Measurements from ENCODE around the gene MYO9A.
"Not testable (repeated sequence)": the region's sequence is repeated elsewhere in the genome, so short reads cannot be mapped to it uniquely, and the experiment has no call there.

Gene MYO9A

DNA sequence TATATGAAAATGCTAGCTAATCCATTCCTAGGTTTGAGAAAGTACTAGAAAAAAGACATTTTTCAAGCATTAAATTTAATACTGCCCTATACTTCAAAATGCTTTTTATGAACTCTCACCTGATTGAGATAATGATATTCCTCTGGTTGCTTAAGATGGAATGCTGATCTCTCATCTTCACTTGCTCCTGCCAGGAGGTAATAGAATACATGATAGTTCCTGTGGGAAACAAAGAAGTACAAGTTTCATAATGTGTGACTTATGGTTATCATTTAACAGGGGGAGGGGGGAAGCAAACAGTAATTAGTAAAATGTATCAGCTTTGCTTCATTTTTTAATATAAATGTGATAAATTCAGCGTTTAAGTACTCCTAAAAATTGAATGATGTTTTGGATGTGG lies 97.2 kb downstream of the MYO9A start:
- no CpG with 5 or more reads among the region's 1 CpG for WGBS (ENCODE audit: extremely low coverage, insufficient coverage, insufficient read length)
- Histone ChIP-seq H3K27ac (ENCODE audit: low read depth, low read length) (no peak overlapping the region), H3K4me3 (ENCODE audit: low read depth, low read length) (no peak overlapping the region), H2BK5ac (ENCODE audit: low read depth, low read length, poor library complexity) (no peak overlapping the region), H3K9ac (ENCODE audit: low read length) (no peak overlapping the region), H3K79me2 (ENCODE audit: control insufficient read depth, insufficient read depth, low read length, poor library complexity) (no peaks in the 10 kb centered on the region), H4K12ac (ENCODE audit: low read depth, low read length) (no peak overlapping the region), H3K79me1 (ENCODE audit: low read length) (no peaks in the 10 kb centered on the region), H3K9me3 (ENCODE audit: insufficient read depth, low read depth, low read length) (no peaks in the 10 kb centered on the region), H3K23ac (ENCODE audit: low read length) (no peak overlapping the region), H3K4ac (ENCODE audit: low read depth, low read length) (no peak overlapping the region), H4K8ac (ENCODE audit: low read depth, low read length) (no peak overlapping the region), H2BK120ac (ENCODE audit: insufficient read depth, low read length, poor library complexity) (no peak overlapping the region), H3K14ac (ENCODE audit: low read length) (no peak overlapping the region), H2AK5ac (ENCODE audit: low read length) (no peak overlapping the region), H4K91ac (ENCODE audit: low read depth, low read length) (no peak overlapping the region), H3K4me2 (ENCODE audit: low read length) (no peak overlapping the region), H2AFZ (ENCODE audit: insufficient read depth, low read length, poor library complexity) (no peak overlapping the region), H2BK12ac (ENCODE audit: low read length) (no peak overlapping the region), H3K36me3 (ENCODE audit: control insufficient read depth in 1 of 2, insufficient read depth in 2 of 2, low read length in 2 of 2) (peaks cover 0 to 7% of the 10 kb centered on the region in 2 experiments), H3K4me1 (ENCODE audit: control insufficient read depth in 1 of 2, insufficient read depth in 2 of 2, low read length in 2 of 2) (no peaks in the 10 kb centered on the region), H3K27me3 (ENCODE audit: insufficient read depth, low read length) (no peaks in the 10 kb centered on the region), H3K18ac (ENCODE audit: low read length) (no peak overlapping the region)
- DNase-seq = no peak

DNA sequence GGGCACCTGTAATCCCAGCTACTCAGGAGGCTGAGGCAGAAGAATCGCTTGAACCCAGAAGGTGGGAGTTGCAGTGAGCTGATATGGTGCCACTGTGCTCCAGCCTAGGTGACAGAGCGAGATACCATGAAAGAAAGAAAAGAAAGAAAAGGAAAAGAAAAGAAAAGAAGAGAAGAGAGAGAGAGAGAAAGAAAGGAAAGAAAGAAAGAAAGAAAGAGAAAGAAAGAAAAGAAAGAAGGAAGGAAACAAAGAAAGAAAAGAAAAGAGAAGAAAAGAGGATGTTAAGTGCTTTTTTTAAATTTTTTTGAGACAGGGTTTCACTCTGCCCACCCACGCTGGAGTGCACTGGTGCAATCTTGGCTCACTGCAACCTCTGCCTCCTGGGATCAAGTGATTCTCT lies 103.4 kb downstream of the MYO9A start:
- not testable (repeated sequence) for H3K4me1 ChIP-seq (ENCODE audit: control insufficient read depth in 1 of 2, insufficient read depth in 2 of 2, low read length in 2 of 2); H2BK12ac ChIP-seq (ENCODE audit: low read length); H3K36me3 ChIP-seq (ENCODE audit: control insufficient read depth in 1 of 2, insufficient read depth in 2 of 2, low read length in 2 of 2); H3K14ac ChIP-seq (ENCODE audit: low read length); H4K12ac ChIP-seq (ENCODE audit: low read depth, low read length); DNase-seq; H3K18ac ChIP-seq (ENCODE audit: low read length); H2BK5ac ChIP-seq (ENCODE audit: low read depth, low read length, poor library complexity); H3K9ac ChIP-seq (ENCODE audit: low read length); H2BK120ac ChIP-seq (ENCODE audit: insufficient read depth, low read length, poor library complexity); H3K27me3 ChIP-seq (ENCODE audit: insufficient read depth, low read length); H3K4ac ChIP-seq (ENCODE audit: low read depth, low read length); H3K4me3 ChIP-seq (ENCODE audit: low read depth, low read length); H3K9me3 ChIP-seq (ENCODE audit: insufficient read depth, low read depth, low read length); H4K91ac ChIP-seq (ENCODE audit: low read depth, low read length); H4K8ac ChIP-seq (ENCODE audit: low read depth, low read length); H3K79me2 ChIP-seq (ENCODE audit: control insufficient read depth, insufficient read depth, low read length, poor library complexity); H2AK5ac ChIP-seq (ENCODE audit: low read length); H3K23ac ChIP-seq (ENCODE audit: low read length); H3K79me1 ChIP-seq (ENCODE audit: low read length); H2AFZ ChIP-seq (ENCODE audit: insufficient read depth, low read length, poor library complexity); H3K4me2 ChIP-seq (ENCODE audit: low read length); H3K27ac ChIP-seq (ENCODE audit: low read depth, low read length)
- WGBS (ENCODE audit: extremely low coverage, insufficient coverage, insufficient read length) = no CpG with 5 or more reads among the region's 3 CpGs

DNA sequence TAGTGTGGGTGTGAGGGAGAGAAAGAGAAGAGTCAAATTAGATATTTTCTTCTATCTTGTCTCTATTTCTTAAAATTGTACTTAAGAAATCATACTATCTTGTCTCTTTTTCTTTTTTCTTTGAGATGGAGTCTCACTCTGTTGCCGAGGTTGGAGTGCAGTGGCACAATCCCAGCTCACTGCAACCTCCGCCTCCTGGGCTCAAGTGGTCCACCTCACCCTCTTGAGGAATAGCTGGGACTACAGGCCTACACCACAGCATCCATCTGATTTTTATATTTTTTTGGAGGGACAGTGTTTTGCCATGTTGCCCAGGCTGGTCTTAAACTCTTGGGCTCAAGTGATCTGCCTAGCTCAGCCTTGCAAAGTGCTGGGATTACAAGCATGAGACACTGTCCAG lies 104.2 kb downstream of the MYO9A start:
- Histone ChIP-seq H3K9me3 (ENCODE audit: insufficient read depth, low read depth, low read length) (no peaks in the 10 kb centered on the region), H4K91ac (ENCODE audit: low read depth, low read length) (no peak overlapping the region), H3K4me2 (ENCODE audit: low read length) (no peak overlapping the region), H3K23ac (ENCODE audit: low read length) (no peak overlapping the region), H4K8ac (ENCODE audit: low read depth, low read length) (no peak overlapping the region), H3K79me1 (ENCODE audit: low read length) (no peaks in the 10 kb centered on the region), H3K4me3 (ENCODE audit: low read depth, low read length) (no peak overlapping the region), H2BK120ac (ENCODE audit: insufficient read depth, low read length, poor library complexity) (no peak overlapping the region), H3K27ac (ENCODE audit: low read depth, low read length) (no peak overlapping the region), H4K12ac (ENCODE audit: low read depth, low read length) (no peak overlapping the region), H3K36me3 (ENCODE audit: control insufficient read depth in 1 of 2, insufficient read depth in 2 of 2, low read length in 2 of 2) (peaks cover 3 to 4% of the 10 kb centered on the region in 2 experiments), H2AFZ (ENCODE audit: insufficient read depth, low read length, poor library complexity) (no peak overlapping the region), H2AK5ac (ENCODE audit: low read length) (no peak overlapping the region), H3K27me3 (ENCODE audit: insufficient read depth, low read length) (no peaks in the 10 kb centered on the region), H3K4ac (ENCODE audit: low read depth, low read length) (no peak overlapping the region), H2BK5ac (ENCODE audit: low read depth, low read length, poor library complexity) (no peak overlapping the region), H3K4me1 (ENCODE audit: control insufficient read depth in 1 of 2, insufficient read depth in 2 of 2, low read length in 2 of 2) (no peaks in the 10 kb centered on the region), H3K9ac (ENCODE audit: low read length) (no peak overlapping the region), H3K14ac (ENCODE audit: low read length) (no peak overlapping the region), H2BK12ac (ENCODE audit: low read length) (no peak overlapping the region), H3K79me2 (ENCODE audit: control insufficient read depth, insufficient read depth, low read length, poor library complexity) (no peaks in the 10 kb centered on the region), H3K18ac (ENCODE audit: low read length) (no peak overlapping the region)
- no CpG with 5 or more reads among the region's 2 CpGs for WGBS (ENCODE audit: extremely low coverage, insufficient coverage, insufficient read length)
- DNase-seq = no peak

DNA sequence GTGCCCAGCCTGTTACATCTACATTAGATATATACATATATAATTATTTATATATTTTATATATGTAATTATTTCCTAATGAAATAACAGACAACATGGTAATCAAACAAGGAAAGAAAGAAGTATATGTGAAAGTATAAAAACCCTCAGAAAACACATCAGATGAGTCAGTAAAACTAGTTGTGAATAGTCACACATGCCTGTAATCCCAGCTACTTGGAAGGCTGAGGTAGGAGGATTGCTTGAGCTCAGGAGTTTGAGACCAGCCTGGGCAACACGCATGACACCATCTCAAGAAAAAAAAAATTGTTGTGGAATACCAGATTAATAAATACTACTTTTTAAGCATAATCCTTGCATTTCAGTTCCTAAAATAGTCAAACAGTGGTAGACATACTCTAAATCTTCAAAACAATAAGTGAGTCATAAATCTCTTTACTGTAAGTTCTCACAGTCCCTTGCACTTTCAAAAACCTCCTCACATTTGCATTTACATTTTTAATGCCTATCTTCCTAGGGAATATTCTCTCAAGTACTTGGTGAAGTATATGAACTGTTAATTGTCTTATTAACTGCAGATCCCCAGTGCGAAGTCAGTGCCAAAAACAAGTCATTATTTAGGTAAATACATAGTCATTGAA lies 106.5 kb downstream of the MYO9A start:
- Histone ChIP-seq H3K4me1 (ENCODE audit: control insufficient read depth in 1 of 2, insufficient read depth in 2 of 2, low read length in 2 of 2) (no peaks in the 10 kb centered on the region), H3K4me2 (ENCODE audit: low read length) (no peak overlapping the region), H2BK12ac (ENCODE audit: low read length) (no peak overlapping the region), H4K91ac (ENCODE audit: low read depth, low read length) (no peak overlapping the region), H4K8ac (ENCODE audit: low read depth, low read length) (no peak overlapping the region), H3K4ac (ENCODE audit: low read depth, low read length) (no peak overlapping the region), H3K4me3 (ENCODE audit: low read depth, low read length) (no peak overlapping the region), H3K79me2 (ENCODE audit: control insufficient read depth, insufficient read depth, low read length, poor library complexity) (no peaks in the 10 kb centered on the region), H3K18ac (ENCODE audit: low read length) (no peak overlapping the region), H2BK120ac (ENCODE audit: insufficient read depth, low read length, poor library complexity) (no peak overlapping the region), H3K79me1 (ENCODE audit: low read length) (no peaks in the 10 kb centered on the region), H2BK5ac (ENCODE audit: low read depth, low read length, poor library complexity) (no peak overlapping the region), H3K23ac (ENCODE audit: low read length) (no peak overlapping the region), H4K12ac (ENCODE audit: low read depth, low read length) (no peak overlapping the region), H3K9me3 (ENCODE audit: insufficient read depth, low read depth, low read length) (no peaks in the 10 kb centered on the region), H3K36me3 (ENCODE audit: control insufficient read depth in 1 of 2, insufficient read depth in 2 of 2, low read length in 2 of 2) (peaks cover 1 to 4% of the 10 kb centered on the region in 2 experiments), H2AFZ (ENCODE audit: insufficient read depth, low read length, poor library complexity) (no peak overlapping the region), H2AK5ac (ENCODE audit: low read length) (no peak overlapping the region), H3K27ac (ENCODE audit: low read depth, low read length) (no peak overlapping the region), H3K14ac (ENCODE audit: low read length) (no peak overlapping the region), H3K9ac (ENCODE audit: low read length) (no peak overlapping the region), H3K27me3 (ENCODE audit: insufficient read depth, low read length) (no peaks in the 10 kb centered on the region)
- WGBS (ENCODE audit: extremely low coverage, insufficient coverage, insufficient read length) = no CpG with 5 or more reads among the region's 2 CpGs
- no peak for DNase-seq
